K562 (cell line): ENCODE results near the gene ERGIC3. TPM values are rescaled to one million over a fixed set of nuclear protein-coding genes. Genes with fewer than 3 reads are reported as not detected.

ENCODE experiments used
- ATF4 ChIP-seq: fragments of 450-650 bp; formaldehyde crosslinking; IDR thresholded peaks from 2 replicates; pipeline ENCODE4 v1.4.0; 2022; ENCODE audit warnings: mild to moderate bottlenecking, moderate library complexity
- CHAMP1 ChIP-seq: fragments of 450-650 bp; IDR thresholded peaks from 2 replicates; pipeline ENCODE4 v1.6.1; 2016; ENCODE audit warnings: mild to moderate bottlenecking
- ELF1 ChIP-seq: fragments of 200-800 bp; sonication (Bioruptor generic); IDR thresholded peaks from 2 replicates; pipeline ENCODE4 v1.6.1; 2016; ENCODE audit warnings: missing genetic modification characterization, missing compliant biosample characterization
- ELF4 ChIP-seq: fragments of 450-650 bp; formaldehyde crosslinking; IDR thresholded peaks from 2 replicates; pipeline ENCODE4 v1.4.0; 2022; ENCODE audit warnings: missing genetic modification characterization
- ETS1 ChIP-seq: conservative IDR thresholded peaks from 2 replicates; pipeline ENCODE4 v1.6.1; 2011; ENCODE audit warnings: low read depth, mild to moderate bottlenecking, low read length; ENCODE audit not compliant: control insufficient read depth
- FOXJ2 ChIP-seq: fragments of 200-800 bp; sonication (Bioruptor generic); IDR thresholded peaks from 2 replicates; pipeline ENCODE4 v1.6.1; 2016; ENCODE audit warnings: missing genetic modification characterization, missing compliant biosample characterization
- HDAC8 ChIP-seq: fragments of 450-650 bp; IDR thresholded peaks from 2 replicates; pipeline ENCODE4 v1.6.1; 2016; ENCODE audit warnings: mild to moderate bottlenecking, missing genetic modification characterization, moderate library complexity, missing compliant biosample characterization
- HSF4 ChIP-seq: fragments of 250-450 bp; sonication (Bioruptor Pico); IDR thresholded peaks from 2 replicates; pipeline ENCODE4 v2.1.2; 2022; ENCODE audit warnings: mild to moderate bottlenecking, moderate library complexity, borderline replicate concordance
- KDM1A ChIP-seq, 2 experiments: fragments of 450-650 bp; IDR thresholded peaks; 2 replicates each; pipeline ENCODE4 v1.6.1; 2016; ENCODE audit warnings: mild to moderate bottlenecking in 2 of 2
- KLF16 ChIP-seq: IDR thresholded peaks from 2 replicates; pipeline ENCODE4 v1.6.1; 2016; ENCODE audit warnings: antibody characterized with exemption
- OTX1 ChIP-seq: fragments of 450-650 bp; formaldehyde crosslinking; IDR thresholded peaks from 2 replicates; pipeline ENCODE4 v1.4.0; 2022; ENCODE audit warnings: mild to moderate bottlenecking
- SFPQ ChIP-seq: fragments of 200-400 bp; formaldehyde crosslinking; IDR thresholded peaks from 2 replicates; pipeline ENCODE4 v1.6.1; 2017; ENCODE audit warnings: mild to moderate bottlenecking, low read depth, low read length, moderate library complexity
- SUPT5H ChIP-seq: fragments of 450-650 bp; IDR thresholded peaks from 2 replicates; pipeline ENCODE4 v1.6.1; 2016
- TRIM24 ChIP-seq, 2 experiments: fragments of 450-650 bp; IDR thresholded peaks; 2 replicates each; pipeline ENCODE4 v1.6.1; 2016
- ZNF280A ChIP-seq: fragments of 450-650 bp; IDR thresholded peaks from 2 replicates; pipeline ENCODE4 v1.6.1; 2018; ENCODE audit warnings: mild to moderate bottlenecking, low read depth; ENCODE audit not compliant: partially characterized antibody
- ZNF695 ChIP-seq: fragments of 450-650 bp; formaldehyde crosslinking; IDR thresholded peaks from 2 replicates; pipeline ENCODE4 v1.4.0; 2020; ENCODE audit warnings: mild to moderate bottlenecking, moderate library complexity
- ZNF75A ChIP-seq: fragments of 450-650 bp; formaldehyde crosslinking; IDR thresholded peaks from 2 replicates; pipeline ENCODE4 v1.4.0; 2020; ENCODE audit warnings: mild to moderate bottlenecking
- polyA plus RNA-seq, 8 experiments: library from polyadenylated mRNA; depleted of rRNA in 4 of 8; stranded (reverse) in 5 of 8; unstranded in 3 of 8; fragments of >200 nt; fragmentation: Nextera tagmentation in 2 of 8; fragmentation: Illumina TruSeq in 1 of 8; extraction: Ambion mirVana in 2 of 8; extraction: Trizol in 1 of 8; gene quantifications; 2 replicates each; pipeline versions ENCODE4 v1.2.1 to v1.2.3, GENCODE V29; 2011 to 2014; ENCODE audit warnings: inconsistent platforms in 1 of 8, missing spikeins in 1 of 8
- total RNA-seq, 7 experiments: library from RNA; depleted of rRNA in 6 of 7; stranded (reverse); fragments of >200 nt in 6 of 7; fragmentation: Illumina TruSeq in 2 of 7; extraction: Trizol in 2 of 7; gene quantifications; 2 replicates each; pipeline versions ENCODE4 v1.2.1 to v1.2.3, GENCODE V29; 2011 to 2021; ENCODE audit warnings: low replicate concordance in 1 of 7

The ERGIC3 gene
- total and polyA plus RNA-seq, 9 of the 15 experiments (the other 6 are each of a cell fraction or from before 2014, with no cell fraction given), result 121 to 278 (median 184) TPM

- TF ChIP-seq FOXJ2, result no peak
- no peak for TF ChIP-seq KLF16
- peak; percentile 70 for TF ChIP-seq ZNF280A
- no peak for TF ChIP-seq ZNF75A (CRISPR knock-in tag)
- no peak for TF ChIP-seq KDM1A (IDR thresholded peaks at IDR 0.05)
- TF ChIP-seq ELF4 (CRISPR knock-in tag), result no peak
- no peak for TF ChIP-seq SFPQ
- TF ChIP-seq ATF4 (CRISPR knock-in tag), result no peak
- TF ChIP-seq TRIM24 (IDR thresholded peaks at IDR 0.05), result peak in 1 of 2 experiments; percentile 68; a peak in 2 of 4 replicates
- no peak for TF ChIP-seq CHAMP1
- TF ChIP-seq ETS1, result no peak
- no peak for TF ChIP-seq ZNF695
- no peak for TF ChIP-seq SUPT5H
- no peak for TF ChIP-seq HDAC8 (tag)
- no peak for TF ChIP-seq ELF1 (tag)
- TF ChIP-seq HSF4 (CRISPR knock-in tag), result no peak
- TF ChIP-seq OTX1 (CRISPR knock-in tag), result no peak
These were observed 31.0 kb downstream of the ERGIC3 start (continued) for GRCh38 chr20:35572838-35573237.
